Cerebellar nuclear complex (tissue), 1 donor: ENCODE measurements around the gene AGBL4.

Experiments
- DNase-seq, 2 experiments: peaks; one replicate each; lab custom pipeline; 2025; lab: John Stamatoyannopoulos, UW

AGBL4 gene

DNA sequence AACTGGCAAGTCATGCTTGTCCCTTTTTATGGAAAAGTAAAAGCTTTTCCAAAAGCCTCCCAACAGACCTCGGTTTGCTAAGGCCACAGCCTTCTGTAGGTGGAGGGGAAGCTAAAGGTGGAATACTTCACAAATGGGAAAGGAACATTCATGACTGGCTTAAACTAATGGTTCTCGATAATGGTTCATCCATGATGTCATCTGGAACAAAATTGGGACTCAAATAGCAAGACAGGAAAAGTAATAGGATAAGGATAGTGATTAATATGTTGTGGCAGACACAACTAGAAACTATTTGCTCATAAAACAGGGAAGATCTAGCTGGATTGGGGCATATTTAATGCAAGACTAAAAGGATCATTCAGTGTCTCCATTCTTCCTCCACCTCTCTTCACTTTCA lies 1535.0 kb downstream of the AGBL4 start:
- no peak for DNase-seq
